GM19043 (cell line): ENCODE results near the gene LHFPL2.

ENCODE experiments used
- ATAC-seq: cut with Tn5 transposase; IDR thresholded peaks from one replicate; pipeline ENCODE4 v1.9.1; 2021; ENCODE audit warnings: low read depth; ENCODE audit not compliant: unreplicated experiment

Gene LHFPL2

GRCh38 chr5:78530342-78531096 is 118.1 kb downstream of the LHFPL2 start:
- no peak for ATAC-seq

- ATAC-seq, result no peak
These were observed 120.6 kb downstream of the LHFPL2 start for GRCh38 chr5:78527925-78528324.

DNA sequence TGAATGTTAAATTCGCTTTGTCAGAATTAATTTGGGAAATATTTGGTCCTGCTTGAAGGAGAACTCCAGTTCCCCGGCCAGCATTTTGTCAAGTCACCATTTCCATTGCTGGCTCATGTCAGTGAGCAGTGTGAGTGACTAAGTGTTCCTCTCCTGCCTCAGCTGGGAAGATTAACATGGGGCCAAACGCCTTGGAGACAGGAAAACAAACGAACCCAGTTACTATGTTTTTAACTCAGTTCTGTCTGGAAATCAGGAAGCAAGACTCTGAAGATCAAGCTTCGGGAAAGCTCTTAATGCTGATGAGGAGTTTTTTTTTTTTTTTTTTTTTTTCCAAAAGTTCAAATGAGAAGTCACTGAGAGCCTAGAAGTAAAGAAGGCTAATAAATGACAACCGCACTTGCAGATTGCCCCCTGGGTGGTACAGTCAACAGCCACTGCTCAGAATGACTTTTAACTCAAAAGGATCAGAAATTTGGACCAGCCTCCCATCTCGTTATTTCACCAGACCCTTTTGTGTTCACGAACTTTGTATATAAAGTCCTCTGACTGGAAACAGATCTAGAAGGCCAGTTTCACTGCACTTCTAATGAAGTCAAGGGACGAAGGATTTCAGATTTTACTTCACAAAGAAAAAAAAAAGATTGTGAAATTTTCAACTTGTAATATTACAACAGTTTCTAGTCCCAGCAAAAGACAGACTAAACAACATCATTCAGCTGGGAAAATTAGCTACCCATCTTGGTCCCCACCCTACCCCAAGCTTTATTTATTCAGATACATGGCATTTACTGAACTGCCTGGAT is 121.3 kb downstream of the LHFPL2 start:
- no peak for ATAC-seq

- ATAC-seq, result no peak
These were observed 122.5 kb downstream of the LHFPL2 start for GRCh38 chr5:78526049-78526525.

GRCh38 chr5:78523314-78524193 is 125.0 kb downstream of the LHFPL2 start:
- ATAC-seq, result no peak

DNA sequence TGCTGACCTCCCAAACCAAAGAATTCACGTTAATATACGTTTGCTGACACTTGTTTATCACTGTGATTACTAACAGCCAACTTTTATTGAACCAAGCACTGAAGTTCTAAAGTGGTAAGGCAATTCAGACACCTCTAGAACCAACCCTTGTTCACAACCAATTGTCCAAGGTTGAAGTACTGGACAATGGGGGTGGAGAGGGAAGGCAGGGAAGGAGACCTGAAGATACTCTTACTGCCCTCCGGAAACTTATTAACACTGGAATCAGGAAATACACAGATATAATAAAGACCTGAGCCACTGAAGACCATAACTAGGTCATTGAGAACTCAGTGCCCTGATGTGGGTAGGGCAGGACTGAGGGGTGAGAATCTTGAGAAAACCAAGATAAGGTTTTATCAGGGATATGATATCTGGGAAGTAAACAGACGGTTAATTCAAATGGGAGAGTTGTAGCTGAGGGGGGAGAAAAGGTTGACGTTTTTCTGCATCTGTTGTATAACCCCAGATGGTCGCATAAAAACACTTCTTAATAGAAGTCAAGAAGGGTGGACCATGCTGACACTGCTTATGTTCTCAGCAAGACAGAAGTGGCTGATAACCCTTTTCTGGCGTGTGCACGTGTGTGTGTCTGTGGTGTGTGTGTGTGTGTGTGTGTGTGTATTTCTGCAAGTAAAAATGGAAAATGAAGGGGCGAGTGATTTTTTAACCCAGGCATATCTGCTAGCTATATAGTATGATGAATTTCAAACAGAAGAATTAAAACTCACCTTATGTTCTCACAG is 125.9 kb downstream of the LHFPL2 start:
- ATAC-seq, result no peak

GRCh38 chr5:78521455-78521854 is 127.1 kb downstream of the LHFPL2 start:
- ATAC-seq, result no peak

DNA sequence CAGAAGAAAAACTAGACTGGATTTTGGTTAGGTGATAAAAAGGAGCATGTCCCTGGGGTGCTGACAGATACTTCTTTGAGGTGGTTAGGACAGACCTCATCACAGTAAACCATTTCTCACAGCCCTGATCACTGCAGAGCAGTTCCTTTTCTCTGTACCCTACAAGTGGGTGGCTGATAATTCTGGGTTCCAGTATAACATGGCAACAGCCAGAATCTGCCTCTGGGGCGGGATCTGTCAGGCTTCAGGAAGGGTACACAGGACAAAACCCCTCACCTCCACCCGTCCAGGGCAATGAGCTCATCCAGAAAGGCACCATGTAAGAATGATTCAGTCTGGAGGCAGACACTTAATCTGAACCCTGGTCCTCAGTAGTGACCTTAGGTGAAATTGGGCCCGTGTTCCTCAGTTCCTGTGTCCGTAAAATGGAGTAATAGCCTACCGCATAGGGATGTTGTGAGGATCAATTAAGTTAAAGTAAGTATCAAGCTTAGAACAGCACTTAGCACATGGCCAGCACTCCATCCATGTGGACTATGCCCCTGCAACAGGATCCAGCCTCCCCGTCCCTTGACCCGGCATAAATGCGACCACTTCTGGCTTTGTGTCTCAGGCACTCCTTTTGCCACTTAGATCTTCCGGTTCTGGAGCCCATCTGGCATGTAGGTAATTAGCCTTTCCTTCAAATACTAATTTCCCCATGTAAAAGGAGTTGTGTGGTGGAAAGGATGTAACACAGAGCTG is 129.2 kb downstream of the LHFPL2 start:
- no peak for ATAC-seq

DNA sequence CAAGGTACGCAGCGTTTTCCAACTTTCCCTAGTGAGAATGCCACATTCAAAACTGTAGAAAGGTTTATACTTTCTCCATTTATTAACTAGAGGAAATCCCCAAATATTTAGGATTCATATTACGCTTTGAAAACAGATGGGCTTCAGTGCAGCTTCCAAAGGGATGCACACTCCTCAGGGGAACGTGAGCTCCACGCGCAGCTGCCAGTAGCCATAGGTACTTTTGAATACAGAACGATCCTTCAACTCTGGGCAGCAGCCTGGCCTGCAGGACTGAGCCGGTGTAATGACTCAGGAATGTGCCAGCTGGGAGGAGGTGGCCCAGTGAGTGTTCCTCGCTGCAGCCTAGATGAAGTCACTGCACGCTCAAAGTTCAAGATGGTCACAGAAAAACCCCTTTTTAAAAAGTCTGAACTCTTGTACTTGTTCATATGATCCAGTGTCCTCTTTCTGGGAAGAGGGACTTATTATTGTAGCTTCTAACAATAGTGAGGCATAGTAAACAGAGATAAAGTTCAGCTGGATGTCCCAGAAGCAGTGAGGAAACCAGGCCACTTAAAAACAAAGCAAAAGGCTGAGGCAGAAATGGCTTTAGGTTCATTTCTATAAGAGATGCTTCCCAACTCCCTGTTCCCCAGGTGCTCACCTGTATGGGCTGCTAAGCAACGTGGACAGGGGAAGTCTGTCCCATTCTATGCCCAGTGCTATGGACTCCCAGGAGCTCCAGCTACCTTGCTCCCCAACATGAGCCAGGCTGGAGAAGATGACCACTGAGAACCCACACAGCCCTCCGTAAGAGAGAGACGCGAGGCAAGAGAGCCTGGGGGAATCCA is 130.0 kb downstream of the LHFPL2 start:
- no peak for ATAC-seq

DNA sequence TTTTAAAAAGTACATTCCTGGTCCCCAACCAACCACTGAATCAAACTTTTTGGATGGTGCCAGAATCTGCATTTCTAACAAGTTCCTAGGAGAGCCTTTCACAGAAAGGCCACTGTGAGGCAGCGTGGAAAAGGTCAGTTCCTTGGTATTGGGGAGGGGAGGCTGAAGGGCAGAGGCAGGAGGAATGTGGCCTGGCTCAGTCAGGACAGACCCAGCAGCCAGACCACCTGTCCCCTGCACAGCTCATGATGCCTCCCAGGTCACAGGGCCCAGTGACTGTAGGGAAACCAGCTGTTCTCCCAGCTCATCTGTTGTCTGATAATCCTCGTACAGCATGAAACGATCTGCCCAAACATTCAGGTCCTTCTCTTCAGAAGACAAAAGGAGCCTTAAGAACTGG is 132.9 kb downstream of the LHFPL2 start:
- ATAC-seq, result no peak

- ATAC-seq, result no peak
These were observed 133.9 kb downstream of the LHFPL2 start for GRCh38 chr5:78514427-78515330.

- no peak for ATAC-seq
These were observed 135.1 kb downstream of the LHFPL2 start for GRCh38 chr5:78513441-78513840.

GRCh38 chr5:78512435-78512834 is 136.1 kb downstream of the LHFPL2 start:
- no peak for ATAC-seq

DNA sequence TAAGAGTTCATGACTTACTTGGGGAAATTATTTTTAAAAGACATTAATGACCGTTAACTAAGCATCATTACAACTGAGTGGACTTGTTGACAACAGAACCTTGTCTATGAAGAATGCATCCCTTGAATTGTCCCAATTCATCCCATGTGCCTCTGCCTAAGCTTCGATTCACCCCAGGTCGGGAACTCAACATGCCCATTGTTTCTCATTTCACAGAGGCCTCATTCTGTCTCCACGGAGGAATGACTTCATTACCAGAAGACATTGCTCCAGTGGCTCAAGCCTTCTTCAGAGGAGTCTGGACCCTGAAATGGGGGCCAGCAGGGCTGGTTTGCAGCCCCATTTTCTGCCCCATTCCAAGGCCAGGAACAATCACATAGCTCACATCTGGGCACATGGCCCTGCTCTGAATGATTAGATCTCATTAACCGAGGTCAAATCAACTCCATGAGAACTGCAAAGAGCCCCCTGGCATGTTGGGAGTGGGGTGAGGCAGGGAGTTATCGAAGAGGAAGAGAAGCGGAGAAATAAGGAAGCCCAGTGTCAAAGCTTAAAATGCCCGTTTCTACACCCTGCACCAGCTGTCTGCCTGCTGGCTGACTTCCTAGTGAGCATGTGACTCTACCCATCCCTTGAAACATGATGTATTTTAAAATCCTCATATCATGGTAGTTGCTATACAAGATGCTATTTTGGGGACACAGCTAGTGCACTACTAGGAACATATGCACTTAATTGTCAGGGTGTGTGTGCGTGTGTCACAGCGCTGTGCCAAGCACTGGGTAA is 137.3 kb downstream of the LHFPL2 start:
- ATAC-seq, result no peak

DNA sequence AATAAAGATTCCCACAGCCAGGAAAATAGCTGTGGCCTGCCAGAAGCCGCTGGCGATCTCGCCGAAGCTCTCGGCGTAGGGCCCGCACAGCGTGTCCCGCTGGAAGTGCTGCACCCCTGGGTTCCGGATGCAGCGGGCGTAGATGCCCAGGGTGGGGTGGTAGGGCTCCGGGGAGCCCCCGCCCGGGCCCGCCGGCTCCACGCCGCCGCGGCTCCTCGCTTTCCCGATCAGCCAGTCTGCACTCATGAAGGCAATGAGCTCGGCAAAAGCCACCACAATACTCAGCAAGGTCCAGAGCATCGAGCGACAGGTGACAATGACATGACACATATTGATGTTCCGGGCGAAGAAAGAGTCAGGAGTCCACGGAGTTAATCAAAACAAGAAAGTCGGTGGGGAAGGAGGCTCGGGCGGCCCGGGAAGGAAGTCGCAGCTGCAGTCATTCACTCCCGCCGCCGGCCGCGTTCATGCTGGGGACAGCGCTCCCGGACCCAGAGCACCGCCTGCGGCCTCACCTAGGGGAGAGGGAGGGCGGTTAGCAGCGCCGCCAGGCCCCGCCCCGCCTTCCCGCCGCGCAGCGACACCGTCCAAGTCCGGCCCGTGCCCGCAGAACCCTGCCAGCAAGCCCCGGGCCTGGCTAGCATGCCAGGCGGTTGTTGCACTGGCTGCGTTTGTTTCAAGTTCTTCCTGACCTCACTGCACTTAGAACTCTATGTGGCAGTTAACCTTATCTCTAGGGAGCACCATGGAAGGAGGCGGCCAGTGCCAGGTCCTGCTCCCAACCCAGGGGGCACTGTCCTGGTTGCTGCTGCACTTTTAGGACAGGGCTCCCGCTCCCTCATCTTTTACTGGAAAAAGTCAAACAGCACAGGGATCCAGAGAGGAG is 138.4 kb downstream of the LHFPL2 start:
- peak; percentile 75 for ATAC-seq
